Epithelial cell of prostate (primary cell): ENCODE results near the gene CORIN.
"Not testable (repeated sequence)": the region's sequence is repeated elsewhere in the genome, so short reads cannot be mapped to it uniquely, and the experiment has no call there.

Experiments used
- DNase-seq: peaks from one replicate; pipeline ENCODE4 v3.0.0-alpha.2; 2011; ENCODE audit warnings: low read depth, low spot score
- H3K27ac ChIP-seq: fragments of 450-650 bp; 2 replicates; pipeline ENCODE4 v1.5.1; 2017; ENCODE audit warnings: mild to moderate bottlenecking

Gene CORIN

GRCh38 chr4:47786958-47787370 lies 50.9 kb downstream of the CORIN start:
- H3K27ac ChIP-seq = no peak overlapping the region
- DNase-seq = no peak

GRCh38 chr4:47785153-47785552 lies 52.7 kb downstream of the CORIN start:
- H3K27ac ChIP-seq = no peak overlapping the region
- no peak for DNase-seq

DNA sequence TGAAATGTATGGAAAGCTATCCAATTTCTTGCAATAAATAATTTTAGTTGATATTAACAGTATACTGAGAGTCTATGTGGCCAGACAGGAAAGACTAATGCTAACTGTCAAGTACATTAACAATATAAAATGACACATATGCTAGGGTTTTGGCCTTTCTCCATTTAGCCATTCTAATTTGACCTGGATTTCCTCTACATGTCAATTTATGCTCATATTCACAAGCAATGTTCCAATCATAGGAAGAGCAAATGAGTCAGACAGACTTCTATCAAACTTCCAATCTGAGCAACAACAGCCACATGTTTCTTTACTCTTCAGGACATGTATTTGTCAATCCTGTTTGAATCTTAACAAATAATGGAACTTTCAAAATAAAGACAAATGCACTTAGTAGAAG lies 53.6 kb downstream of the CORIN start:
- no peak for DNase-seq
- no peak overlapping the region for H3K27ac ChIP-seq

DNA sequence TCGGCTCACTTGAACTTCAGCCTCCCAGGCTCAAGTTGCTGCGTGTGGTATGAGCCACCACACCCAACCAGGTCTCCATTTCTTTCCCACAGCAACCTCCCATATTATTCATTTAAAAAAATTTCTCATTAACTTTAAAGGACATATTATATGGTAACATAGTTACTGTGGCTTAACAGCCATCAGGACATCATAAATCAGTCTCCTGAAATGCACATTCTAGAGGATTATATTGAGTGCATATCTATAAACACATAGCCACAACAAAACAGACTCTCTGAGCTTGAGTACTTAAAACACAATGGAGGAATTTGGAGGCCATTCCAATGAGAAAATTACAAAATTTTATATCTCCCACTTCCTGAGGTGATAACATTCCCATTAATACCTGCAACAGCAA lies 61.5 kb downstream of the CORIN start:
- no peak for DNase-seq

DNA sequence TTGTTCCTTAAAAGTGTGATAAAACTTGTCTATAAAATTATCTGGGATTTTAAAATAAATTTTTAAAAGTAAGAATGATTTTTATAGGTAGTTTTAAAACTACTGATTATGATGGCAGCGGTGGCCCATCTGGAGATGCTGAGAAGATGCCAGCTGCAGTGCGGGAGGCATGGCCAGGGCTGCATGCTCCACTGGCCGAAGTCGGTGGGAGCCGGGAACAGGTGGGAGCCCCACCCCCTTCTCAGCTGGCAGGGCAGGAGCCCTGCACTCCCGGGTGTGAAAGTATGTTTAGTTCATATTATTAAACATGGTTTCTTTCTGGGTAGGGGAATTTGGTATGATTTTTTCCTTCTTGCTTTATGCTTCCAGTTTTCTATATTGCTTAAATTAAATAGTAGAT lies 63.8 kb downstream of the CORIN start:
- no peak overlapping the region for H3K27ac ChIP-seq
- no peak for DNase-seq

More for the DNA sequence above, 61.5 kb downstream of the CORIN start:
- no peak overlapping the region for H3K27ac ChIP-seq

GRCh38 chr4:47771020-47771419 lies 66.8 kb downstream of the CORIN start:
- DNase-seq = no peak
- H3K27ac ChIP-seq = no peak overlapping the region

- not testable (repeated sequence) for DNase-seq, H3K27ac ChIP-seq
These were observed 69.9 kb downstream of the CORIN start for GRCh38 chr4:47767956-47768355.

- no peak overlapping the region for H3K27ac ChIP-seq
- DNase-seq = no peak
These were observed 74.6 kb downstream of the CORIN start for GRCh38 chr4:47763279-47763678.

- no peak for DNase-seq
- H3K27ac ChIP-seq = no peak overlapping the region
These were observed 75.2 kb downstream of the CORIN start for GRCh38 chr4:47762376-47763266.

DNA sequence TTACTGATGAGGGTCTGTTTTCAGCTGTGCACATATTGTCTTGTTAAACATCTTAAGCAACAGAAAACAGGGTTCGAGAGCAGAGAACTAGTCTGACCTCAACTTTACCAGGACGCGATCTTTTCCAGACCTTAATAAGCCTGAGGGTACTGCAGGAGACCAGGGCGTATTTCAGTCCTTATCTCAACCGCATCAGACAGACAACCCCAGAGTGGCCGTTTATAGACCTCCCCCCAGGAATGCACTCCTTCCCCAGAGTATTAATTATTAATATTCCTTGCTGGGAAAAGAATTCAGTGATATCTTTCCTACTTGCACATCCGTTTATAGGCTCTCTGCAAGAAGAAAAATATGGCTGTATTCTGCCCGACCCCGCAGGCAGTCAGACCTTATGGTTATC lies 84.6 kb downstream of the CORIN start:
- H3K27ac ChIP-seq, DNase-seq: not testable (repeated sequence)

- no peak overlapping the region for H3K27ac ChIP-seq
- no peak for DNase-seq
These were observed 85.7 kb downstream of the CORIN start for GRCh38 chr4:47752214-47752613.

GRCh38 chr4:47750788-47751187 lies 87.1 kb downstream of the CORIN start:
- DNase-seq = no peak
- no peak overlapping the region for H3K27ac ChIP-seq

- no peak for DNase-seq
- no peak overlapping the region for H3K27ac ChIP-seq
These were observed 88.0 kb downstream of the CORIN start for GRCh38 chr4:47749858-47750257.

- H3K27ac ChIP-seq = no peak overlapping the region
- no peak for DNase-seq
These were observed 88.8 kb downstream of the CORIN start for GRCh38 chr4:47749060-47749459.

GRCh38 chr4:47747846-47748494 lies 89.9 kb downstream of the CORIN start:
- no peak for DNase-seq
- H3K27ac ChIP-seq = no peak overlapping the region

- DNase-seq = no peak
- H3K27ac ChIP-seq = no peak overlapping the region
These were observed 90.7 kb downstream of the CORIN start for GRCh38 chr4:47747211-47747610.

DNA sequence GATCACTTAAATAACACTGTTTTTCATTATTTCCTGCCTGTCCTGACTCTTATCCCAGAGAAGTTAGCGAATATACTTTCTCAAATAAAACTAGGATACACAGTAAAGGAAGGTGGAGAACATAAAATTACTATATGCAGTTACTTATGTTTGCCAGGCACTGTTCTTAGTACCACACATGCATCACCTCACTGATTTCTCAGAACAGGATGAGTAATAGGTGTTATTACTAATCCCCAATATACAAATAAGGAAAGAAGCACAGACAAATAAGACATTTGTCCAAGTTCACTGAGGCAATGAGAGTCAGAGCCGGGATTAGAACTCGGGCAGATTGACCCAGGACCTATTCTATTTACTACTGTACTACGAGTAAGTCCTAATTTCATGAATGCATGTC lies 91.7 kb downstream of the CORIN start:
- DNase-seq = peak; percentile 12
- no peak overlapping the region for H3K27ac ChIP-seq

GRCh38 chr4:47744843-47745382 lies 93.0 kb downstream of the CORIN start:
- no peak for DNase-seq
- H3K27ac ChIP-seq = no peak overlapping the region

- no peak overlapping the region for H3K27ac ChIP-seq
- DNase-seq = no peak
These were observed 93.6 kb downstream of the CORIN start for GRCh38 chr4:47744253-47744652.

- peak; percentile 67 for DNase-seq
- H3K27ac ChIP-seq = no peak overlapping the region
These were observed 96.7 kb downstream of the CORIN start for GRCh38 chr4:47741200-47741599.

DNA sequence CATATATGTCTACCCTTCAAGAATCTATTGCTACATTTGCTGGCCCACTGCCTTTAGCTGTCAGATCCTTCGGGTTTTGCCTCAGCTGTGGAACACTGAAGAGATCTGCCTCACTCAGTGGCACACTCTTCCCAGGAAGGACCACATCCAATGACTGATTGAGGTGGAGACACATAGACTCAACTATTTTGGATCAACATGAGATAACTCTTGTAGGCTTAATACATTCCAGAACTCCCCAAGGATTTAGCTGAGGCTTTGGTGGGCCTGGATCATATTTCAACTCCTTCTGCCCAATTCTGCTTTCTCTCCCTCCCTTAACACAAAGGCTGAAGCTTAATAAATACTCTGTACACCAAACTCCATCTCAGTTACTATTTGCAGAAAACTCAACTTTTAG lies 100.5 kb downstream of the CORIN start:
- no peak for DNase-seq

More for the DNA sequence above, 100.5 kb downstream of the CORIN start:
- no peak overlapping the region for H3K27ac ChIP-seq
